Adrenal gland (tissue), 12 donors: ENCODE data around the gene NCKAP5. TPM values are rescaled to one million over a fixed set of nuclear protein-coding genes. Genes with fewer than 3 reads are reported as not detected.

Experiments used
- DNase-seq, 7 donors: peaks; one replicate each; pipeline ENCODE4 v3.0.0-alpha.2; 2019 to 2020
- H3K27ac ChIP-seq, 5 donors: fragments of 200-600 bp; sonication (generic) in 4 of 5; 1 replicate in 3 of 5; 2 replicates in 2 of 5; pipeline versions ENCODE4 v1.5.1 to v1.8.0; 2016 to 2020; ENCODE audit warnings: mild to moderate bottlenecking in 1 of 5
- H3K27me3 ChIP-seq: fragments of 200-600 bp; 2 replicates; pipeline ENCODE4 v1.8.0; 2021
- H3K36me3 ChIP-seq, 2 donors: fragments of 200-600 bp; replicated peaks in 1 of 2; 1 replicate in 1 of 2; 2 replicates in 1 of 2; pipeline versions ENCODE4 v1.5.1 to v1.8.0; 2018 to 2022
- H3K4me1 ChIP-seq, 2 donors: fragments of 200-600 bp; replicated peaks in 1 of 2; 1 replicate in 1 of 2; 2 replicates in 1 of 2; pipeline versions ENCODE4 v1.5.1 to v1.8.0; 2018 to 2021
- H3K4me3 ChIP-seq, 4 donors: fragments of 200-600 bp; sonication (generic) in 3 of 4; one replicate each; pipeline ENCODE4 v1.5.1; 2016 to 2018
- H3K9me3 ChIP-seq, 3 donors: fragments of 200-600 bp; sonication (generic) in 1 of 3; replicated peaks in 1 of 3; 1 replicate in 2 of 3; 2 replicates in 1 of 3; pipeline versions ENCODE4 v1.5.1 to v1.8.0; 2016 to 2021
- POLR2A ChIP-seq, 2 donors: fragments of 450-650 bp; IDR thresholded peaks; one replicate each; pipeline ENCODE4 v1.6.1; 2017; ENCODE audit warnings: antibody characterized with exemption in 2 of 2, mild to moderate bottlenecking in 2 of 2, moderate library complexity in 1 of 2
- WGBS, 4 donors: extraction: QIAGEN DNeasy Blood & Tissue Kit in 2 of 4; methylation state at CpG; one replicate each; pipeline versions ENCODE4 v1.1.5 to v1.1.7; 2013 to 2017; 5-methylcytosine and 5-hydroxymethylcytosine counted together
- intact Hi-C, 2 donors: fragments of 100-400 bp; cut with DNase I; formaldehyde crosslinking; loops; one replicate each; pipeline versions ENCODE4 v1.14.1 to v1.15.0; 2022 to 2023
- polyA plus RNA-seq, 3 donors: library from polyadenylated mRNA; stranded (reverse); fragments of 200-250 nt in 2 of 3; fragments of 350-450 nt in 1 of 3; fragmentation: Illumina TruSeq in 1 of 3; extraction: RNeasy Lipid Tissue Mini Kit (QIAGEN cat#74804) in 1 of 3; gene quantifications; one replicate each; pipeline ENCODE4 v1.2.3, GENCODE V29; 2013 to 2014
- total RNA-seq, 9 donors: library from RNA; depleted of rRNA in 4 of 9; stranded (reverse); fragments of >200 nt in 4 of 9; fragments of 120-200 nt in 1 of 9; fragmentation: NEBNext Ultra II Directional in 1 of 9; extraction: Animal tissue kit (Norgen Biotek cat#: 25700) in 1 of 9; gene quantifications; one replicate each; pipeline versions ENCODE4 v1.1.0 to v1.2.4, GENCODE V29; 2013 to 2023
- TF ChIP-seq, protein P1 (sequence below), 6 experiments: fragments of 450-650 bp in 4 of 6; fragments of 200-600 bp in 2 of 6; sonication (generic) in 1 of 6; IDR thresholded peaks; 1 replicate in 5 of 6; 2 replicates in 1 of 6; pipeline versions ENCODE4 v1.5.1 to v1.8.0; 2016 to 2021; ENCODE audit warnings: antibody characterized with exemption in 6 of 6, mild to moderate bottlenecking in 2 of 6, moderate library complexity in 1 of 6
- donor health status: healthy with polysubstance abuse.
- donor health status: Bipolar disorder and iron deficiency.
- donor health status: DM: yes; HTN: yes; CAD: no.
- donor health status: DM: no; HTN: no; CAD: no.
- donor health status: DM: no; HTN: no; CAD: no.
- donor health status: DM: yes; HTN: yes; CAD: no.

The NCKAP5 gene
- total and polyA plus RNA-seq, 12 donors, result 0.06 to 3.1 (median 1.1) TPM

DNA sequence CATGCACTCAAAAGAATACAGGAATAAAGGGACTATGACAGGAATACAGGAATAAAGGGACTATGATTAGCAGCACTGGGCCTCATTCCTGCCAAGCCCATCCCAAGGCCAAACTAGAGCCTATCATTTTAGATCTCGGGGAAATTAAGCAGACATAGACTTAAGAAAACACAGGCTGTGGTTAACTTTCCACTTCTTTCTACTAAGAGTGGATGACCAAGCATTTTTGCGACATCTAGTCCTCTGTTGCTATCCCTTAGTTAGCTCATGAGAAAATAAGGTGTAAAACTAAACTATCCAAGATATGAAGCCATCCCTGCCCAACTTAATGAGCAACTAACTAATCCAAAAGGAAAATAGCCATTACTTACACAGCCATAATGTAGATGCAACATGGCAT, 904.2 kb downstream of the NCKAP5 start:
- Histone ChIP-seq H3K27ac (no peak overlapping the region), H3K4me1 (no peaks in the 10 kb centered on the region), H3K36me3 (no peaks in the 10 kb centered on the region), H3K27me3 (peaks cover 10% of the 10 kb centered on the region), H3K4me3 (no peak overlapping the region), H3K9me3 (no peaks in the 10 kb centered on the region)
- DNase-seq, result no peak
- 54 to 68% (median 65%) methylated on average over 2 of the region's 2 CpGs for WGBS, 4 donors
- TF ChIP-seq, protein P1, sequence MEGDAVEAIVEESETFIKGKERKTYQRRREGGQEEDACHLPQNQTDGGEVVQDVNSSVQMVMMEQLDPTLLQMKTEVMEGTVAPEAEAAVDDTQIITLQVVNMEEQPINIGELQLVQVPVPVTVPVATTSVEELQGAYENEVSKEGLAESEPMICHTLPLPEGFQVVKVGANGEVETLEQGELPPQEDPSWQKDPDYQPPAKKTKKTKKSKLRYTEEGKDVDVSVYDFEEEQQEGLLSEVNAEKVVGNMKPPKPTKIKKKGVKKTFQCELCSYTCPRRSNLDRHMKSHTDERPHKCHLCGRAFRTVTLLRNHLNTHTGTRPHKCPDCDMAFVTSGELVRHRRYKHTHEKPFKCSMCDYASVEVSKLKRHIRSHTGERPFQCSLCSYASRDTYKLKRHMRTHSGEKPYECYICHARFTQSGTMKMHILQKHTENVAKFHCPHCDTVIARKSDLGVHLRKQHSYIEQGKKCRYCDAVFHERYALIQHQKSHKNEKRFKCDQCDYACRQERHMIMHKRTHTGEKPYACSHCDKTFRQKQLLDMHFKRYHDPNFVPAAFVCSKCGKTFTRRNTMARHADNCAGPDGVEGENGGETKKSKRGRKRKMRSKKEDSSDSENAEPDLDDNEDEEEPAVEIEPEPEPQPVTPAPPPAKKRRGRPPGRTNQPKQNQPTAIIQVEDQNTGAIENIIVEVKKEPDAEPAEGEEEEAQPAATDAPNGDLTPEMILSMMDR (IDR thresholded peaks at IDR 0.05), result no peak
- TF ChIP-seq POLR2A (IDR thresholded peaks at IDR 0.05), result no peak
- intact Hi-C loops, result no loop called here

- intact Hi-C loops, result no loop called here
- TF ChIP-seq, protein P1 (IDR thresholded peaks at IDR 0.05), result no peak
- TF ChIP-seq POLR2A (IDR thresholded peaks at IDR 0.05), result no peak
These were observed 905.5 kb downstream of the NCKAP5 start for GRCh38 chr2:132662732-132663131.

GRCh38 chr2:132659331-132659730, 908.9 kb downstream of the NCKAP5 start:
- 72 to 92% (median 78%) methylated on average over 3 of the region's 3 CpGs for WGBS, 4 donors
- H3K27ac ChIP-seq, result no peak overlapping the region
- intact Hi-C loops, result no loop called here
- H3K27me3 ChIP-seq, result no peaks in the 10 kb centered on the region
- no peak for TF ChIP-seq POLR2A (IDR thresholded peaks at IDR 0.05)
- TF ChIP-seq, protein P1 (IDR thresholded peaks at IDR 0.05), result no peak
- no peak overlapping the region for H3K4me3 ChIP-seq
- DNase-seq, result no peak
- no peaks in the 10 kb centered on the region for H3K4me1 ChIP-seq
- no peaks in the 10 kb centered on the region for H3K36me3 ChIP-seq
- H3K9me3 ChIP-seq, result no peaks in the 10 kb centered on the region

More at GRCh38 chr2:132662732-132663131, 905.5 kb downstream of the NCKAP5 start:
- no peaks in the 10 kb centered on the region for H3K9me3 ChIP-seq
- H3K36me3 ChIP-seq, result no peaks in the 10 kb centered on the region
- no peak overlapping the region for H3K27ac ChIP-seq
- H3K27me3 ChIP-seq, result no peaks in the 10 kb centered on the region
- H3K4me3 ChIP-seq, result no peak overlapping the region
- DNase-seq, result no peak
- no peaks in the 10 kb centered on the region for H3K4me1 ChIP-seq
- WGBS, 4 donors, result 34 to 51% (median 44%) methylated on average over 3 of the region's 3 CpGs

DNA sequence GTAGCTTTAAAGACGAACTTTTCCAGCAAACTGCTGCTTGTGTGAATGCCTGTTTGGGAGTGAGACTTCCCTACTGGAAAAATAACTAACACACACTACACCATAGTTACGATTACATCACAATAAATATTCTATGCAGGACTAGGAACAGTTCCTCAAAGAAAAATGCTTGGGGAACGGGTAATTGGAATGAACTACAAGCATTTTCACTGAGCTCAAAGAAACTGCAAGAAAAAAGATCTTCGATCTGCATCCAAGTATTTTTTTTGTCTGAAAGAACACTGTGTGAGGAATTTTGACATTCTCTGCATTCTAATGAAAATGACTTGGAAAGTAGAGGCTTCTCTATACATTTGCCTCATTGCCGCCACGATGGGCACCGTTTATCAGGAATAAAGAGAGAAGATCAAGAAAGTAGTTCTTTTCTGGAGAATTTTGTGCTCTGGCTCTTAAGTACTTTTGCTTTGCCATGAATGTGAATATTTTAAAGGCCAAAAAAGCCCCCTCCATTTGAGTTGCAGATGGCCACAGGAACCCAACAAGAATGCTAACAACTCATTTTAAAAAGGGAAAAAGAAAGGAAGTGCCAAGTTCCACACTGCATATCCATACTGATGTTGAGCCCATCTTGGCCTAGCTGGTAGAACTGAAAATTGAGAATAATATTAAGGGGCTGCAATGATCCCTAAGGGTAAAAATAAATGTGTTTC, 911.8 kb downstream of the NCKAP5 start:
- Histone ChIP-seq H3K36me3 (no peaks in the 10 kb centered on the region), H3K4me1 (no peaks in the 10 kb centered on the region), H3K27me3 (no peaks in the 10 kb centered on the region), H3K4me3 (no peak overlapping the region), H3K9me3 (no peaks in the 10 kb centered on the region), H3K27ac (no peak overlapping the region)
- TF ChIP-seq POLR2A (IDR thresholded peaks at IDR 0.05), result no peak
- TF ChIP-seq, protein P1 (IDR thresholded peaks at IDR 0.05), result no peak
- no peak for DNase-seq
- intact Hi-C loops, result no loop called here
- 47 to 58% (median 49%) methylated on average over 7 of the region's 7 CpGs for WGBS, 4 donors
